ENCODE results near the gene GNB1. TPM values are rescaled to one million over a fixed set of nuclear protein-coding genes. Genes with fewer than 3 reads are reported as not detected.

GNB1 gene
- total and polyA plus RNA-seq, 12 donors: 79.6 to 482 (median 163) TPM

- TF ChIP-seq CTCF (IDR thresholded peaks at IDR 0.05): no peak
- no peak for TF ChIP-seq POLR2A (IDR thresholded peaks at IDR 0.05)
- DNase-seq: peak in 3 of 7 donors; percentile 16 to 20 (median 16)
- intact Hi-C loops (cut with DNase I): no loop called here
These were observed 39.0 kb upstream of the GNB1 start for GRCh38 chr1:1929639-1930545.

GRCh38 chr1:1929102-1929638 lies 38.3 kb upstream of the GNB1 start:
- Histone ChIP-seq H3K9me3 (replicated peaks in 1 of 3) (no peaks in the 10 kb centered on the region), H3K27ac (no peak overlapping the region), H3K4me3 (no peak overlapping the region), H3K36me3 (replicated peaks in 1 of 2) (no peaks in the 10 kb centered on the region), H3K27me3 (no peaks in the 10 kb centered on the region), H3K4me1 (replicated peaks in 1 of 2) (no peaks in the 10 kb centered on the region)
- DNase-seq: peak in 1 of 7 donors; percentile 13
- 49 to 69% (median 53%) methylated on average over 5 to 10 of the region's 10 CpGs for WGBS, 4 donors
- intact Hi-C loops (cut with DNase I): no loop called here
- TF ChIP-seq CTCF (IDR thresholded peaks at IDR 0.05) (no peak), POLR2A (IDR thresholded peaks at IDR 0.05) (no peak)

More at GRCh38 chr1:1929639-1930545, 39.0 kb upstream of the GNB1 start:
- Histone ChIP-seq H3K27ac (no peak overlapping the region), H3K27me3 (no peaks in the 10 kb centered on the region), H3K4me1 (replicated peaks in 1 of 2) (no peaks in the 10 kb centered on the region), H3K9me3 (replicated peaks in 1 of 3) (no peaks in the 10 kb centered on the region), H3K36me3 (replicated peaks in 1 of 2) (no peaks in the 10 kb centered on the region), H3K4me3 (no peak overlapping the region)
- WGBS, 4 donors: 83 to 90% (median 85%) methylated on average over 13 to 38 of the region's 38 CpGs

GRCh38 chr1:1928231-1929101 lies 37.6 kb upstream of the GNB1 start:
- no peak overlapping the region for H3K4me3 ChIP-seq
- H3K27ac ChIP-seq: no peak overlapping the region
- H3K9me3 ChIP-seq (replicated peaks in 1 of 3): no peaks in the 10 kb centered on the region
- no peaks in the 10 kb centered on the region for H3K27me3 ChIP-seq
- peak in 4 of 7 donors; percentile 32 to 56 (median 48) for DNase-seq
- no peak for TF ChIP-seq CTCF (IDR thresholded peaks at IDR 0.05)
- no peak for TF ChIP-seq POLR2A (IDR thresholded peaks at IDR 0.05)
- H3K4me1 ChIP-seq (replicated peaks in 1 of 2): no peaks in the 10 kb centered on the region
- H3K36me3 ChIP-seq (replicated peaks in 1 of 2): no peaks in the 10 kb centered on the region
- intact Hi-C loops (cut with DNase I): no loop called here
- WGBS, 4 donors: 53 to 67% (median 55%) methylated on average over 16 to 33 of the region's 34 CpGs

GRCh38 chr1:1927751-1928150 lies 36.9 kb upstream of the GNB1 start:
- Histone ChIP-seq H3K4me1 (replicated peaks in 1 of 2) (no peaks in the 10 kb centered on the region), H3K9me3 (replicated peaks in 1 of 3) (no peaks in the 10 kb centered on the region), H3K4me3 (no peak overlapping the region), H3K27me3 (no peaks in the 10 kb centered on the region), H3K27ac (no peak overlapping the region), H3K36me3 (replicated peaks in 1 of 2) (no peaks in the 10 kb centered on the region)
- intact Hi-C loops (cut with DNase I): no loop called here
- WGBS, 4 donors: 41 to 74% (median 66%) methylated on average over 13 to 25 of the region's 25 CpGs
- TF ChIP-seq POLR2A (IDR thresholded peaks at IDR 0.05): no peak
- TF ChIP-seq CTCF (IDR thresholded peaks at IDR 0.05): no peak
- DNase-seq: peak in 3 of 7 donors; percentile 22 to 36 (median 35)

Data from adrenal gland (tissue), 12 donors.